Umbilical cord (tissue), 2 donors: ENCODE measurements around the gene OGA. TPM values are rescaled to one million over a fixed set of nuclear protein-coding genes. Genes with fewer than 3 reads are reported as not detected.
"Not testable (repeated sequence)": the region's sequence is repeated elsewhere in the genome, so short reads cannot be mapped to it uniquely, and the experiment has no call there.

ENCODE experiments used
- DNase-seq: peaks from one replicate; pipeline ENCODE4 v3.0.0-alpha.2; 2015; ENCODE audit warnings: low spot score
- total RNA-seq: library from RNA; depleted of rRNA; stranded (reverse); fragments of >200 nt; gene quantifications from one replicate; pipeline ENCODE4 v1.2.3, GENCODE V29; 2014; ENCODE audit warnings: low replicate concordance; ENCODE audit not compliant: insufficient read depth

Gene OGA
- total RNA-seq, 1 donor from 2014 or later = 186 TPM

- DNase-seq = no peak
These were observed 14.7 kb downstream of the OGA start for GRCh38 chr10:101803511-101803910.

- no peak for DNase-seq
These were observed 20.7 kb downstream of the OGA start for GRCh38 chr10:101797403-101798059.

- DNase-seq = no peak
These were observed 24.7 kb downstream of the OGA start for GRCh38 chr10:101793526-101793925.

GRCh38 chr10:101789686-101790085 is 28.6 kb downstream of the OGA start:
- no peak for DNase-seq

- not testable (repeated sequence) for DNase-seq
These were observed 29.0 kb downstream of the OGA start for GRCh38 chr10:101789231-101789630.

GRCh38 chr10:101785801-101786200 is 32.4 kb downstream of the OGA start:
- no peak for DNase-seq

GRCh38 chr10:101784558-101784957 is 33.7 kb downstream of the OGA start:
- no peak for DNase-seq

- no peak for DNase-seq
These were observed 34.5 kb downstream of the OGA start for GRCh38 chr10:101783736-101784118.

- peak; percentile 90 for DNase-seq
These were observed 35.2 kb downstream of the OGA start, which contains the start of gene NPM3 for GRCh38 chr10:101782811-101783735. Gene NPM3, minus strand, starts transcription at chr10:101783446. Its CDS starts 56 bp downstream, at chr10:101783390.

GRCh38 chr10:101781984-101782810 is 36.0 kb downstream of the OGA start:
- no peak for DNase-seq

- no peak for DNase-seq
These were observed 36.6 kb downstream of the OGA start for GRCh38 chr10:101781655-101781983.

- DNase-seq = peak; percentile 51
These were observed 37.2 kb downstream of the OGA start for GRCh38 chr10:101780818-101781654.

- no peak for DNase-seq
These were observed 37.9 kb downstream of the OGA start for GRCh38 chr10:101780187-101780817.

GRCh38 chr10:101779544-101780186 is 38.6 kb downstream of the OGA start:
- DNase-seq = peak; percentile 59

GRCh38 chr10:101778781-101779543 is 39.3 kb downstream of the OGA start:
- DNase-seq = peak; percentile 33

GRCh38 chr10:101778151-101778780 is 40.0 kb downstream of the OGA start:
- DNase-seq = no peak

GRCh38 chr10:101777619-101778145 is 40.6 kb downstream of the OGA start:
- no peak for DNase-seq

- DNase-seq = no peak
These were observed 42.0 kb downstream of the OGA start for GRCh38 chr10:101776161-101776817.
